Measurements from ENCODE around the gene ZBTB37.

DNA sequence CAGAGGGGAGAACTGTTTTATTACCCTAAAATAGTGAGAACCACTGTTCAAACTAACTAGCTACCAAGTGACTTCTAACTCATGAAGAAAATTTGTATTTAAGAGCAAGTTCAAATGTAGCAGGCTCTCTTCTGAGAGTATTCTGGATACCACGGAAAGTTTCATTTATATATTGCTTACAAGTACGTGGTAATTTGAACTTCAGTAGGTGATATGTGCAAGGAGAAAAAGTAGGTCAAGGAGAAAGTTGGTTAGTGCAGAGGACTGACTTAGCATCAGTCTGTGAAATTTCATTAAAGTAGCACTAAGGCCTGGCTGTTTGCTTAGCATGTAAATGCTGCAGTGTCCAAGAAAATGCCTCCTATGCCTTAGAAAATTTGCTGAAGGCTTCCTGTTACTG, 32.2 kb downstream of the ZBTB37 start:
- TF ChIP-seq, protein P1, sequence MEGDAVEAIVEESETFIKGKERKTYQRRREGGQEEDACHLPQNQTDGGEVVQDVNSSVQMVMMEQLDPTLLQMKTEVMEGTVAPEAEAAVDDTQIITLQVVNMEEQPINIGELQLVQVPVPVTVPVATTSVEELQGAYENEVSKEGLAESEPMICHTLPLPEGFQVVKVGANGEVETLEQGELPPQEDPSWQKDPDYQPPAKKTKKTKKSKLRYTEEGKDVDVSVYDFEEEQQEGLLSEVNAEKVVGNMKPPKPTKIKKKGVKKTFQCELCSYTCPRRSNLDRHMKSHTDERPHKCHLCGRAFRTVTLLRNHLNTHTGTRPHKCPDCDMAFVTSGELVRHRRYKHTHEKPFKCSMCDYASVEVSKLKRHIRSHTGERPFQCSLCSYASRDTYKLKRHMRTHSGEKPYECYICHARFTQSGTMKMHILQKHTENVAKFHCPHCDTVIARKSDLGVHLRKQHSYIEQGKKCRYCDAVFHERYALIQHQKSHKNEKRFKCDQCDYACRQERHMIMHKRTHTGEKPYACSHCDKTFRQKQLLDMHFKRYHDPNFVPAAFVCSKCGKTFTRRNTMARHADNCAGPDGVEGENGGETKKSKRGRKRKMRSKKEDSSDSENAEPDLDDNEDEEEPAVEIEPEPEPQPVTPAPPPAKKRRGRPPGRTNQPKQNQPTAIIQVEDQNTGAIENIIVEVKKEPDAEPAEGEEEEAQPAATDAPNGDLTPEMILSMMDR (IDR thresholded peaks at IDR 0.05) = no peak
- TF ChIP-seq POLR2A (IDR thresholded peaks at IDR 0.05) (no peak), POLR2AphosphoS5 (IDR thresholded peaks at IDR 0.05) (no peak)

All from upper lobe of left lung (tissue), 4 donors.